Suprapubic skin (tissue), 4 donors: ENCODE data around the gene RASSF5.

Experiments used
- CTCF ChIP-seq, 2 donors: fragments of 200-600 bp in 1 of 2; fragments of 450-650 bp in 1 of 2; sonication (generic) in 1 of 2; IDR thresholded peaks; one replicate each; pipeline ENCODE4 v1.5.1; 2016 to 2019; ENCODE audit warnings: antibody characterized with exemption in 2 of 2, mild to moderate bottlenecking in 1 of 2, moderate library complexity in 1 of 2
- EP300 ChIP-seq: sonication (generic); formaldehyde crosslinking; IDR thresholded peaks from one replicate; pipeline ENCODE4 v1.6.1; 2017; ENCODE audit warnings: antibody characterized with exemption
- POLR2AphosphoS5 ChIP-seq, 3 donors: sonication (generic); formaldehyde crosslinking; IDR thresholded peaks; one replicate each; pipeline ENCODE4 v1.6.1; 2017; ENCODE audit warnings: antibody characterized with exemption in 3 of 3

DNA sequence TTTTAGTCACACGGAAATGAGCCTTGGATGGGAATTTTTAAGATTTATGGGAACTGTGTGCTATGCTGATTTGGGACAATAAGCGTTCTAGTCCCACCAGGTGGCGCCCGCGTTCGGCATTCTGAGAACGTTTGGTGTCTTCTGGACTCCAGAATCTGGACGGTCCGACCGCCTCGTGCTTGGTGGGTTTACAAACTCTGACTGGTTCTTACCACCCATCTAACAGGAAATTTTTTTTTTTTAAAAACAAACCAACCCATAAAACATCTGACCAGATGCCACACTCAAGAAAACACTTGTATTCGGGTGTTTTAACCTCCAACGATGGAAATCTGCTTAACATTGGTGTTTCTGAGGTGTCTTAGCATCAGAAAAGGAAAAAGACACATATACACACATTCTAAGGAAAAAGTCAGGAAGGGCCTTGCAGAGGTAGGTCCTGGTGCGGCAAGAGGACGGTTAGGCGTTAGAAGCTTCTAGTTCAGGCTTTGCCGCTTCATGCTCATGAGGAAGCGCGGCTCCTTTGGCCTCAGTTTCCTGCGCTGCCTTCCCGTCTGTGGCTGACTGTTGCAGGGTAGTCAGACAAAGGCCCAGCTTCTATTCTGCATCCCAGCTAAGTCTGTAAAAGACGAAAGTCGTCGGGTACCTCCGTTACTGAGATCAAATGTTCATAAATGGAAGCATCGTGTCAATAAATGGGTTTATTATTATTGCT is 127.2 kb downstream of the RASSF5 start:
- TF ChIP-seq CTCF (IDR thresholded peaks at IDR 0.05), result peak; percentile 65 to 74
- TF ChIP-seq POLR2AphosphoS5 (IDR thresholded peaks at IDR 0.05), result no peak
- no peak for TF ChIP-seq EP300
